ENCODE results near the gene HIVEP3. TPM values are rescaled to one million over a fixed set of nuclear protein-coding genes. Genes with fewer than 3 reads are reported as not detected.
A peak's percentile ranks its signal among the peaks of the same experiment; 100 is the strongest.

Gene HIVEP3
- total and polyA plus RNA-seq, 7 donors: 0.70 to 3.4 (median 2.1) TPM

- DNase-seq (no peak), ATAC-seq (no peak)
- H3K4me3 ChIP-seq: no peak overlapping the region
- no peaks in the 10 kb centered on the region for H3K27me3 ChIP-seq (ENCODE audit: insufficient read depth in 3 of 3, low read length in 2 of 3)
- no peak for TF ChIP-seq CTCF (IDR thresholded peaks at IDR 0.05)
- intact Hi-C loops (cut with DNase I): no loop called here
- no peaks in the 10 kb centered on the region for H3K9me3 ChIP-seq
- H3K27ac ChIP-seq: no peak overlapping the region
- 87 to 91% (median 89%) methylated on average over 6 of the region's 6 CpGs for WGBS, 3 donors
- H3K36me3 ChIP-seq (ENCODE audit: insufficient read depth in 1 of 2, low read depth in 1 of 2): no peaks in the 10 kb centered on the region
- no peaks in the 10 kb centered on the region for H3K4me1 ChIP-seq
Observed at GRCh38 chr1:41754540-41754939, 164.2 kb downstream of the HIVEP3 start.

GRCh38 chr1:41752514-41753170 lies 166.1 kb downstream of the HIVEP3 start:
- no peaks in the 10 kb centered on the region for H3K27me3 ChIP-seq (ENCODE audit: insufficient read depth in 3 of 3, low read length in 2 of 3)
- H3K9me3 ChIP-seq: no peaks in the 10 kb centered on the region
- H3K36me3 ChIP-seq (ENCODE audit: insufficient read depth in 1 of 2, low read depth in 1 of 2): no peaks in the 10 kb centered on the region
- intact Hi-C loops (cut with DNase I): no loop called here
- H3K4me3 ChIP-seq: no peak overlapping the region
- no peak for DNase-seq
- no peak for ATAC-seq
- H3K27ac ChIP-seq: no peak overlapping the region
- no peak for TF ChIP-seq CTCF (IDR thresholded peaks at IDR 0.05)
- no peaks in the 10 kb centered on the region for H3K4me1 ChIP-seq
- WGBS, 3 donors: 84 to 94% (median 88%) methylated on average over 9 of the region's 9 CpGs

- TF ChIP-seq CTCF (IDR thresholded peaks at IDR 0.05): no peak
- WGBS, 3 donors: 87 to 91% (median 87%) methylated on average over 9 of the region's 9 CpGs
- intact Hi-C loops (cut with DNase I): no loop called here
- no peaks in the 10 kb centered on the region for H3K27me3 ChIP-seq (ENCODE audit: insufficient read depth in 3 of 3, low read length in 2 of 3)
- ATAC-seq (peak in 3 of 4 donors; percentile 20 to 35 (median 27)), DNase-seq (no peak)
- no peaks in the 10 kb centered on the region for H3K36me3 ChIP-seq (ENCODE audit: insufficient read depth in 1 of 2, low read depth in 1 of 2)
- no peaks in the 10 kb centered on the region for H3K9me3 ChIP-seq
- no peak overlapping the region for H3K4me3 ChIP-seq
- H3K4me1 ChIP-seq: no peaks in the 10 kb centered on the region
- H3K27ac ChIP-seq: no peak overlapping the region
Observed at GRCh38 chr1:41751804-41752513, 166.8 kb downstream of the HIVEP3 start.

GRCh38 chr1:41749991-41750745 lies 168.6 kb downstream of the HIVEP3 start:
- WGBS, 3 donors: 64 to 72% (median 65%) methylated on average over 10 to 11 of the region's 11 CpGs
- TF ChIP-seq CTCF (IDR thresholded peaks at IDR 0.05): no peak

More at GRCh38 chr1:41749991-41750745, 168.6 kb downstream of the HIVEP3 start:
- DNase-seq (peak in 1 of 2 donors; percentile 30), ATAC-seq (peak in 1 of 4 donors; percentile 32)
- H3K27ac ChIP-seq: no peak overlapping the region
- no peaks in the 10 kb centered on the region for H3K36me3 ChIP-seq (ENCODE audit: insufficient read depth in 1 of 2, low read depth in 1 of 2)
- H3K4me3 ChIP-seq: no peak overlapping the region
- no peaks in the 10 kb centered on the region for H3K4me1 ChIP-seq
- intact Hi-C loops (cut with DNase I): no loop called here
- no peaks in the 10 kb centered on the region for H3K9me3 ChIP-seq
- no peaks in the 10 kb centered on the region for H3K27me3 ChIP-seq (ENCODE audit: insufficient read depth in 3 of 3, low read length in 2 of 3)
